GM21576 (cell line): ENCODE measurements around the gene BBS12.
A peak's percentile ranks its signal among the peaks of the same experiment; 100 is the strongest.

ENCODE experiments used
- ATAC-seq: cut with Tn5 transposase; IDR thresholded peaks from one replicate; pipeline ENCODE4 v1.9.1; 2021; ENCODE audit warnings: mild to moderate bottlenecking, moderate library complexity; ENCODE audit not compliant: unreplicated experiment

Gene BBS12

GRCh38 chr4:122712782-122713181 lies 19.7 kb upstream of the BBS12 start:
- ATAC-seq: no peak

GRCh38 chr4:122715221-122715620 lies 17.3 kb upstream of the BBS12 start:
- ATAC-seq: no peak

- ATAC-seq: peak; percentile 89
Measured at GRCh38 chr4:122716825-122717448, 15.6 kb upstream of the BBS12 start.

GRCh38 chr4:122718281-122718680 lies 14.2 kb upstream of the BBS12 start:
- no peak for ATAC-seq

- ATAC-seq: no peak
Measured at GRCh38 chr4:122722256-122722655, 10.2 kb upstream of the BBS12 start.

GRCh38 chr4:122728856-122729255 lies 3.6 kb upstream of the BBS12 start:
- no peak for ATAC-seq

- ATAC-seq: no peak
Measured at GRCh38 chr4:122731676-122732075, 828 bp upstream of the BBS12 start.

GRCh38 chr4:122733787-122734120 lies 1.2 kb downstream of the BBS12 start:
- no peak for ATAC-seq

- no peak for ATAC-seq
Measured at GRCh38 chr4:122739174-122739573, 6.7 kb downstream of the BBS12 start.

- ATAC-seq: no peak
Measured at GRCh38 chr4:122742933-122743829, 10.7 kb downstream of the BBS12 start.

- no peak for ATAC-seq
Measured at GRCh38 chr4:122744229-122744628, 11.7 kb downstream of the BBS12 start.

- ATAC-seq: no peak
Measured at GRCh38 chr4:122746485-122746965, 14.0 kb downstream of the BBS12 start.

- ATAC-seq: no peak
Measured at GRCh38 chr4:122747068-122747467, 14.6 kb downstream of the BBS12 start.

- ATAC-seq: no peak
Measured at GRCh38 chr4:122747883-122748282, 15.4 kb downstream of the BBS12 start.

- no peak for ATAC-seq
Measured at GRCh38 chr4:122749704-122750454, 17.4 kb downstream of the BBS12 start.

GRCh38 chr4:122755675-122756074 lies 23.2 kb downstream of the BBS12 start:
- no peak for ATAC-seq

- no peak for ATAC-seq
Measured at GRCh38 chr4:122758033-122758432, 25.5 kb downstream of the BBS12 start.

GRCh38 chr4:122759639-122760310 lies 27.3 kb downstream of the BBS12 start:
- no peak for ATAC-seq

- no peak for ATAC-seq
Measured at GRCh38 chr4:122762520-122762919, 30.0 kb downstream of the BBS12 start.

GRCh38 chr4:122762966-122763716 lies 30.6 kb downstream of the BBS12 start:
- ATAC-seq: no peak
